ENCODE data around the gene SENP1.

DNA sequence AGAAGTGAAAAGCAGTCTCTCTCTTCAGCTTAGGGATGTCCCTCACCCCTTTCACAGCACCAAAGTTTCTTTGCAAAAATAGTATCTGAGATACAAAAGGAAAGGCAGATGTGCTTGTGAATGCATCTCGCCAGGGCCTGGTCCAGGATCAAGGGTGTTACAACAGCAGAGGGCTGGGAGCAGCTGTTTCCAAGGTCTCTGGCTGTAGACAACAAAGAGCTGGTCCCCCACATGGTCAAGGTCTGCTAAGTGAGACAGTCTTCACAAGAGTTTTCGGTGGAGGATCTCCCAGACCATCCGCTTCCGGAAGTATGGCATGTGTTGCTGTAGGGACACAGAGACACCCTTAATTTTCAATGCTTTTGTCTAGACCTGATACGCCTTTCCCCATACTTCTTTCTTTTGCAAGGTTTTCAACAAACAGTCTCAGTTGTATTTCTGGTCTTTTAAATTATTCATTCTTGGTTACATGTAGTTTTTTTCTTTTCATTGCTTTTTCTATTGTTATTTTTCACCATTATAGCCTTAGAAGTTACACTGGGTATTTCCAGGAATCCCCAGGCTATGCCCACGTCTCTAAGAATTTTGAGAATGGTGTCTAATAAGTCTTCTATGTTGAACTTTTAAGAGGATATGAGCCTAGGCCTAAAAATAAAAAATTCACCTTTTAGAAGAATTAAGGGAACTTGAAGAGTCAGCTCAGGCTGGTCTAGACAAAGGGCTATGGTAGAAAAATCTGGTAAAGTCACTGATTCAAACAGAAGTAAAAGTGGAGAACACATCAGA, 60.6 kb downstream of the SENP1 start:
- TF ChIP-seq CTCF (IDR thresholded peaks at IDR 0.05) = no peak
- no peak for TF ChIP-seq POLR2A (IDR thresholded peaks at IDR 0.05)
